Stimulated activated naive CD8-positive, alpha-beta T cell treated with anti-CD3 and anti-CD28 coated beads, Interleukin-15, Interleukin-2, amounts not matched to agents 100 ng/mL and 50 ng/mL, for 24 hours (primary cell): ENCODE measurements around the gene MUS81.
"Not testable (repeated sequence)": the region's sequence is repeated elsewhere in the genome, so short reads cannot be mapped to it uniquely, and the experiment has no call there.

ENCODE experiments used
- H3K27ac Mint-ChIP-seq: one replicate; pipeline ENCODE4 v1.8.0; 2021; ENCODE audit warnings: mild to moderate bottlenecking, mixed read lengths
- H3K27me3 Mint-ChIP-seq: one replicate; pipeline ENCODE4 v1.8.0; 2021; ENCODE audit warnings: mixed read lengths
- H3K36me3 Mint-ChIP-seq: one replicate; pipeline ENCODE4 v1.8.0; 2021; ENCODE audit warnings: low read depth, mixed read lengths
- H3K4me1 Mint-ChIP-seq: one replicate; pipeline ENCODE4 v1.8.0; 2021; ENCODE audit warnings: low read depth, mixed read lengths
- H3K4me3 Mint-ChIP-seq: one replicate; pipeline ENCODE4 v1.8.0; 2021; ENCODE audit warnings: mild to moderate bottlenecking, mixed read lengths
- H3K9me3 Mint-ChIP-seq: one replicate; pipeline ENCODE4 v1.8.0; 2021; ENCODE audit warnings: mixed read lengths

Gene MUS81, protein sequence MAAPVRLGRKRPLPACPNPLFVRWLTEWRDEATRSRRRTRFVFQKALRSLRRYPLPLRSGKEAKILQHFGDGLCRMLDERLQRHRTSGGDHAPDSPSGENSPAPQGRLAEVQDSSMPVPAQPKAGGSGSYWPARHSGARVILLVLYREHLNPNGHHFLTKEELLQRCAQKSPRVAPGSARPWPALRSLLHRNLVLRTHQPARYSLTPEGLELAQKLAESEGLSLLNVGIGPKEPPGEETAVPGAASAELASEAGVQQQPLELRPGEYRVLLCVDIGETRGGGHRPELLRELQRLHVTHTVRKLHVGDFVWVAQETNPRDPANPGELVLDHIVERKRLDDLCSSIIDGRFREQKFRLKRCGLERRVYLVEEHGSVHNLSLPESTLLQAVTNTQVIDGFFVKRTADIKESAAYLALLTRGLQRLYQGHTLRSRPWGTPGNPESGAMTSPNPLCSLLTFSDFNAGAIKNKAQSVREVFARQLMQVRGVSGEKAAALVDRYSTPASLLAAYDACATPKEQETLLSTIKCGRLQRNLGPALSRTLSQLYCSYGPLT

DNA sequence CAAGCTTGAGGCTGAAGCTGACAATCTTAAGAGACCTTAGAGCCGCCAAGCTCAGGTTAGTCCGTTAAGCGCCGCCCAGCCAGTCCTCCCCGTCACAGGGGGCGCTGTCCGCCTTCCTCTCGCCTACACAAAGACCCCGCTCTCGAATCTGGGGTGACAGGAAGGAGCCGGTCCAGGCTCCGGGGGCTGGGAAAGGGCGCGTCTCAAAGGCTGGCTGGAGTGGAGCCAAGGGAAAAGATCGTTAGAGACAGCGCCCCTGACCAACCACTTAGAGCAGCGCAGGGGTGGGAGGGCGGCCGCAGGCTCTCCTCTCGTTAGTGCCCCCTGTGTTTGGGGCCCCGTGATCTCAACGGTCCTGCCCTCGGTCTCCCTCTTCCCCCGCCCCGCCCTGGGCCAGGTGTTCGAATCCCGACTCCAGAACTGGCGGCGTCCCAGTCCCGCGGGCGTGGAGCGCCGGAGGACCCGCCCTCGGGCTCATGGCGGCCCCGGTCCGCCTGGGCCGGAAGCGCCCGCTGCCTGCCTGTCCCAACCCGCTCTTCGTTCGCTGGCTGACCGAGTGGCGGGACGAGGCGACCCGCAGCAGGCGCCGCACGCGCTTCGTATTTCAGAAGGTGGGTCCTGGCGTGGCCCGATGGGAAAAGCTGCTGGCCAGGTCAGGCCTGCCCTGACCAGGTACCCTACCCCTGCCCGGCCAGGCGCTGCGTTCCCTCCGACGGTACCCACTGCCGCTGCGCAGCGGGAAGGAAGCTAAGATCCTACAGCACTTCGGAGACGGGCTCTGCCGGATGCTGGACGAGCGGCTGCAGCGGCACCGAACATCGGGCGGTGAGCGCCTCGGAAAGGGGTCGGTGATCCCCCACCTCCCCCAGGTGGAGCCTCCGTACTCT is at the start of gene MUS81:
Gene MUS81 (plus strand): TSS at position 156 of the 887 bp plus-strand sequence. CDS start 321 bp downstream, at position 477.
- Mint-ChIP-seq H3K27me3 (no peaks in the 10 kb centered on the region), H3K9me3 (no peaks in the 10 kb centered on the region), H3K27ac (peak within 1 kb of the TSS; percentile 96), H3K4me1 (peaks cover 41% of the 10 kb centered on the region), H3K4me3 (peak within 1 kb of the TSS; percentile 95), H3K36me3 (peaks cover 47% of the 10 kb centered on the region)

DNA sequence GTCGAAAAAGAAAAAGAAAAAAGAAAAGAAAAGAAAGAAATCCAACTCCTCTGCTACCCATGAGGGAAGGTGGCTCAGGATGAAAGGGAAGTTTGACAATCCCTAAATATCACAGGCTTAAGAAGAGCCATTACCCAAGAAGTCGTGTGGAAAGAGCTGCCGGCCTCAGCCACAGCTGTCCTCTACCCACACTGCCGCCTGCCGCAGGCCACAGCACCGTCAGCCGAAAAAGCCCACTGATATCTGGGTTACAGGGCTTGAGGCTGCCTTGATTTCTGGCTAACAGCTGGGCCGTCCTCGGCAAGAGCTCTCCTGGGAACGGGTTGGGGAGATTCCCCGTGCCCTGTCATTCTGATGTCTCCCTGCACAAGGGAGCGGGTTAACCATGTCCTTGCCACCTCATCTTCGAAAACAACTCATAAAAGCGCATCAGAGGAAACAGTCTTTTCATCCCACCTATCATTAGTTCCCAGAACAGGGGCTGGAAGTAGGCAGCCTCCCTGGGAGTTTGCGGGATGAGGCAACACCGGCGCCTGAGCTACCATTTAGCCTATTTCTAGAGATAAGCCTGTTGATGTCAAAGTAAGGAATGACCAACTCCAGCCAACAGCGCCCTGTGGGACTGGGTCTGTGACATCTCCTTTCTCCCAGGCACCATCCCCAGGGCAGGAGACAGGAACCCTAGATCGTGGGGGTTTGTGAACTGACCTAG is 48.3 kb upstream of the MUS81 start:
- no peak overlapping the region for H3K27ac Mint-ChIP-seq
- peaks cover 3% of the 10 kb centered on the region for H3K4me1 Mint-ChIP-seq
- no peaks in the 10 kb centered on the region for H3K36me3 Mint-ChIP-seq
- peaks cover 2% of the 10 kb centered on the region for H3K27me3 Mint-ChIP-seq
- no peaks in the 10 kb centered on the region for H3K9me3 Mint-ChIP-seq
- no peak overlapping the region for H3K4me3 Mint-ChIP-seq

DNA sequence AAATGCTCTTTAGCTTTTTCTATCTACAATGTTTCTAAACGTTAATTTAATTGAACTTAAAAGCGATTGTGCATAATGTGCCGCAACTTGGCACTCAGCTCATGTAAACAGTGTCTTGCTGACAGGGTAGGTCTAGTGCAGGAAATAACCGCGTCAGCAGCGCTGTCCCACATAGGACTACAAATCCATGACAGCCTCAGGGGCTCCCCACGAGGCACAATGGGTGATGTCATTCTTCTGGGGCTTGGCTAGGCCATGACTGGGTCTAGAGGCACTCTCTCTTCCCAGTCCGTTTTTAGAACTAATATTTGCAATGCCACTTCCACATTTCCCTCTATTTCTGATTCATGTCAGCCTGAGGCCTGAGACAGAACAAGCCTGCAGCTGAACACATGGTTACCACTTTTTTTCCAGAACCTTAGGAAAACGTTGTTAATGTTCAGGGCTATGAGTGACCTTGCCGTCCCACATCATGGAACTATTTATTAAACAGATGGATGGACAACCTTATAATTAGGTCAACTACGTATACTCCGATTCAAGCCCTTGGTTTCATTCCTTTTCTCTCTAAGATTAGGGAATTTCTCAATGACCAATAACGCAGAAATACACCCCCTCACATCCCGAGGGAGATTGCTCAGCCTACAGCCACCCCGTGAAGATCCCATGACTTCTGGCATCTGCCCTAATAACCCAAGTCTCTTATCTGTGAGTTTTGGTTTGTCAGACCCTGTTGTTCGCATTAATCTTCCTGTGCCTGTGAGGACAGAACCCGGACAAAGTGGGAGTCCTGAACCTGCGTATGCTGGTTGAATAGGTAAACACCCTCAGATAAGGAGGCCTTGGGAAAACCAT is 45.9 kb upstream of the MUS81 start:
- Mint-ChIP-seq H3K4me1 (peaks cover 18% of the 10 kb centered on the region), H3K4me3 (no peak overlapping the region), H3K27ac (no peak overlapping the region), H3K9me3 (no peaks in the 10 kb centered on the region), H3K27me3 (no peaks in the 10 kb centered on the region), H3K36me3 (no peaks in the 10 kb centered on the region)

DNA sequence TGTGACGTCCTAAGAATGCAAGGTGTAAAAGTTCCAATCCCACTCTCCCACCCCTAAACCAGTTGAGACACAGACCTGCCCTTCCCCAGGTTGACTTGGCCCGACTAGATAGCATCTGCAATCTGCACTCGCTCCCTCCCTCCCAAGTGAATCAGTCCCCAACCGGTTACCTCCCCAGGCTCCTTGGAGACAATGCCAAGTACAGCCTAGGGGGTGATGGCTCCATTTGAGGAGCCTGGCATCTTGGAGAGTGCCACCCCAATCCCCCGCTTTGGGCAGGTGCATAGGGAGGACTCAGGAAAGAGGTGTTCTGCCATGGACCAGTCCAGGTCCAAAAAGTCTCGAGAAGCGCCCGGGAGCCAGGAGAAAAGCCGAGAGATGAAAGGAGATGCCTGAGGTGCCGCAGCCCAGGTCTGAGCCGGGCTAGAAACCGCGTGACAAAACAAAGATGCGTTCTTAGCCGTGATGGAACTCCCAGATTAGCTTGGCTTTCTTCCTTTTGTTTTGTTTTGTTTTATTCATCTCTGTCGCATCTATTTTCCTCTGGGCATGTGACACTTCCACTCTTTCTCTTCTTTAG is 45.2 kb upstream of the MUS81 start:
- Mint-ChIP-seq H3K27ac (no peak overlapping the region), H3K27me3 (no peaks in the 10 kb centered on the region), H3K36me3 (no peaks in the 10 kb centered on the region), H3K4me3 (no peak overlapping the region), H3K4me1 (peaks cover 18% of the 10 kb centered on the region), H3K9me3 (no peaks in the 10 kb centered on the region)

DNA sequence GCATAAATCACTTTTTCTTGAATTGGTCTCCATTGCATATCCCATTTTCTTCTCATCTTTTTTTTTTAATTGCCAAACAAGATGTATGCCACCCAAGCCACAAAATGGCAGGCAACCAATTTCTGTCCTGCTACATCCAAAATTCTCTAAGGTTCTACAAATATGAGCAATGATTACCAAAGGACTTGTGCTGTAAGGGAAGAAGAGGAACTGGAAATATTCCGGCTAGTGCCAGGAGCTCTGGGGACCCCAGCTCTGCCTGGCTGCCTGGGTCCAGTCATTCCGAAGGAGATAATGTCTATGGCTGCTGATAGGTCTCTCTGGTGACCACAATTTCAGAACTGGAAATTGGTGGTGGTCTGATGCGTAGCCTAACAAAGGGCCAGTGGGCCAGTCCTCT is 43.5 kb upstream of the MUS81 start:
- H3K9me3 Mint-ChIP-seq = no peaks in the 10 kb centered on the region
- H3K4me3 Mint-ChIP-seq = peak overlapping the region; percentile 83
- H3K27me3 Mint-ChIP-seq = no peaks in the 10 kb centered on the region
- no peaks in the 10 kb centered on the region for H3K36me3 Mint-ChIP-seq
- peaks cover 18% of the 10 kb centered on the region for H3K4me1 Mint-ChIP-seq
- H3K27ac Mint-ChIP-seq = no peak overlapping the region

DNA sequence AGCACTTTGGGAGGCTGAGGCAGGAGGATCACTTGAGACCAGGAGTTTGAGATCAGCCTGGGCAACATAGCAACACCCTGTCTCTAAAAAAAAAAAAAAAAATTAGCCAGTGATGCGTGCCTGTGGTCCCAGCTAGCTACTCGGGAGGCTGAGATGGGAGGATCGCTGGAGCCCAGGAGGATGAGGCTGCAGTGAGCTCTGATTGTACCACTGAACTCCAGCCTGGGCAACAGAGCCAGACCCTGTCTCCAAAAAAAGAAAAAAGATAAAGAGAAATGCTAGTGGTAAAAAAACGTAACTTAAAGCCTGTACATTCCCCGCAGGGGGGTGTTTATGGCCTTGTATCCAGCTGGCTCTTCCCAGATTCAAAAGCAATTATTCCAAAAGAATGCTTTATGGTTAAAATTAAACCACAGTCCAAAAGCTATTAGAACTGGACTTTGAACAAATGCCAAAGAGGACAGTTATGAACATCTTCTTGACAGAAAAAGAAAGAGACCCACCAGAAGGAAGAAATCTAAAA is 42.9 kb upstream of the MUS81 start:
- Mint-ChIP-seq H3K4me3 (peak overlapping the region; percentile 83), H3K27me3 (no peaks in the 10 kb centered on the region), H3K9me3 (no peaks in the 10 kb centered on the region), H3K4me1 (peaks cover 18% of the 10 kb centered on the region), H3K36me3 (no peaks in the 10 kb centered on the region), H3K27ac (peak overlapping the region; percentile 88)

DNA sequence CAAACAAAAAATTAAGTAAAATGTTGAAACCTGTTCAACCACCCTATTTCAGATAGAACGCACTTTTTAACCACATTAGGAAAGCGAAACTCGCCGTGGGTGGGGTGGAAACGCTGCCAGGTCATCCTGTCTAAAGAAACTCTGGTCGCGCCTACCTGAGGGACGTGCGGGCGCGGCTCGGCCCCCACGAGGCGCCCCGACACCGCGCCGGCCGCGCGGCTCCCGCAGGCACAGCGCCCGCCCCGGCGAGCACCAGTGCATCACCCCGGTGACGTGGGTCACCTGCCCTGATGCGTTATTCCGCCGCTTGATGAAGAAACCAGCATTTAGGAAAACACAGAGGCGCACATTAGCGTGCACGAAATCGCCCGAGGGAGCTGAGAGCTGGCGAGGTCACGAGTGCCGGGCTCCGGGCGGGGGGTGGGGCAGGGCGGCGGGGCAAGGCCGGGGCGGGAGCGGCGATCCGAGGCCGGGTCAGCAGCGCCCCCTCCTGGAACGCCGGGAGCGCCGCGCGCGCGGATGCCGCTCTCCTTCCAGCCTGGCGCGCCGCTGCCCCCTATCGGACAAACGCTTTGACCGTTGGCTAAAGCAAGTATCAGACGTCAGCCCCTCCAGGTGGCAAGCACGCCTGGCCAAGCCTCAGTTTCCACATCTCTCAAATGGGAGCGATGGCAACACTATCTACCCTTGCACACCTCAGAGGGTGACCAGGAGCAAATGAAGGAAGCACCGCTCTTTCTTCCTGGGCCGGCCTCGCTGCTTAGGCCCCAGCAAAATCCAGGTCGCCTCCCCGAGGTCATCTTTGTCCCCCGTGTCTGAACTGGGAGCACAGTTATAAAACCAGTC is 42.2 kb upstream of the MUS81 start:
- H3K4me1 Mint-ChIP-seq = peaks cover 18% of the 10 kb centered on the region
- peak overlapping the region; percentile 83 for H3K4me3 Mint-ChIP-seq
- no peaks in the 10 kb centered on the region for H3K27me3 Mint-ChIP-seq
- no peaks in the 10 kb centered on the region for H3K9me3 Mint-ChIP-seq
- no peaks in the 10 kb centered on the region for H3K36me3 Mint-ChIP-seq
- H3K27ac Mint-ChIP-seq = peak overlapping the region; percentile 88

DNA sequence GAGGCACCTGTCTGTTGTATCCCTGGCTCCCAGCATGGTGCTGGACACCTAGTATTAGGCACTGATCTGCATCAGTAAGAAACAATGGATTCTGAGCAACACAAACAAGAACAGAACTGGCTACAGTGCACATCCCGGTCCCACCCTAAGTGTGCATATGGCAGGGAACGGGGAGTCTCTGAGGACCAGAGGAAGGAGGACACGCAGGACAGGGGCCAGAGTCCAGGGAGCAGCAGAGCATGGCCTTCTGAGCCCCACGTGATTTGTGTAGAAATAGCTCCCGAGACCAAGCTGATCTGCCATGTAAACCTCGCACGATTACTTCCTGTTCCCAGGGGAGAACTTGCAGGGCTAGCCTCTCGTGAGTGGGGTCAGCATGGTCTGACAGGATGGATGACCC is 39.1 kb upstream of the MUS81 start:
- Mint-ChIP-seq H3K27me3 (no peaks in the 10 kb centered on the region), H3K4me1 (peaks cover 18% of the 10 kb centered on the region), H3K36me3 (no peaks in the 10 kb centered on the region), H3K4me3 (no peak overlapping the region), H3K9me3 (no peaks in the 10 kb centered on the region), H3K27ac (no peak overlapping the region)

DNA sequence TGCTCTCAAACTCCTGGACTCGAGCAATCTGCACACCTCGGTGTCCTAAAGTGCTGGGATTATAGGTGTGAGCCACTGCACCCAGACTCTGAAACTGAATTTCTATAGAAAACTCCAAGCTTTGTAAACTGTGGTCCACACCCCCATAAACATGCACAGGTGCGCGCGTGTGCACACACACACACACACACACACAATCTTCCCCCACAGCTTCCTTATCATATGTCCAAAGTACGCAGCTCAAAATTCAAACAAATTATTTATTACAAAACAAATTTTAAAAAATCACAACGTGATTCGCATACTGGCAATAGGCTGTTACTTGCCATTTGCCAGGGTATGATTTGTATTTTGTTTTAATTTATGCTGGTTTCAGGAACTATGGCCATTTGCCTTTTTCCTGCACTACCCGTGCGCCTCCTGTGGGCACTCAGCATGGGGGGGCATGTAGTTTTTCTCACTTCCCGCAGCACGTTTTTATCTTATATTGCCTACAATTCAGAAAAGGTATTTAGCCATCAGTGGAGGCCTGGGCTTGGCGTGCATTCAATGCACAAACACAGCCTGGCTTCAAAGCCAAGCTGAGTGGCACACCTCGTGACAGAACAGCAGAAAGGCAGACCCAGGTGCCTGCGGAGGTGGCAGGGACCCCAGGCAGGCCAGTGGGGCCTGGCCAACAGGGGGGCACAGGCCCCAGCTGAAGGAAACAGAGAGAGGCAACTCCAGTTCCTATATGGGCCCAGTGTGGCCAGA is 37.3 kb upstream of the MUS81 start:
- no peaks in the 10 kb centered on the region for H3K27me3 Mint-ChIP-seq
- H3K4me3 Mint-ChIP-seq = no peak overlapping the region
- peaks cover 13% of the 10 kb centered on the region for H3K4me1 Mint-ChIP-seq
- no peaks in the 10 kb centered on the region for H3K9me3 Mint-ChIP-seq
- no peaks in the 10 kb centered on the region for H3K36me3 Mint-ChIP-seq
- H3K27ac Mint-ChIP-seq = no peak overlapping the region

DNA sequence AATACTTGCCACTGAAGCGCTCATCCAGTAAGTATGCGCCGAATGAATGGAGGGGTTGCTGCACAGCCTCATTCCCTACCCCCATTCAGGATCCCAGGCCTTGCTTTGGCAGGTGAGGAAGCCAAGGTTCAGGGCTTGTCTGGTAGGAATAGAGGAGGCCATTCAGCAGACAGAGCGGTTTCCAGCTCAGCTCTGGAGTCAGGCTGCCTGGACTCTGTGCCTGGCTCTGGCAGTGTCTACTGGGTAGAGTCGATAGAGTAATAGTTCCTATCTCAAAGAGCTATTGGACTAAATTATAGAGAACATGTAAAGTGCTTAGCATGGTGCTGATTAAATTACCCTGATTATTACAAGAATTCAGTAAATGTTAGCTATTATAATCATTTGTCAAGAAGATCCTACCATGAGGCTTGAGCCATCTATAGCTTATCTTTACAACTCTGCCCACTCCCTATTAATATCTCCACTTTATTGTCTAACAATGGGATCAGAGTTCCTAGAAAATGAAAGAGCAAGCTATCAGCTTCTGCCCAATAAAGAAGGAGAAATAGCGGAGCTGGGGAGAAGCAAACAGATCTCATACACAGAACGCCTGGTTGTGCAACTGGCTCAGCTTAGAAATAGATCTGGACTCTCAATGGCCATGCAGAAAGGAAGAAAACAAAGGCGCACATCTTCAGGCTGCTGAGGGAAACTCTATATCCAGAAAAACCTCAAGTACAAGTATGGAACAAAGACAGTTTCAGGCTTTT is 33.1 kb upstream of the MUS81 start:
- no peak overlapping the region for H3K27ac Mint-ChIP-seq

DNA sequence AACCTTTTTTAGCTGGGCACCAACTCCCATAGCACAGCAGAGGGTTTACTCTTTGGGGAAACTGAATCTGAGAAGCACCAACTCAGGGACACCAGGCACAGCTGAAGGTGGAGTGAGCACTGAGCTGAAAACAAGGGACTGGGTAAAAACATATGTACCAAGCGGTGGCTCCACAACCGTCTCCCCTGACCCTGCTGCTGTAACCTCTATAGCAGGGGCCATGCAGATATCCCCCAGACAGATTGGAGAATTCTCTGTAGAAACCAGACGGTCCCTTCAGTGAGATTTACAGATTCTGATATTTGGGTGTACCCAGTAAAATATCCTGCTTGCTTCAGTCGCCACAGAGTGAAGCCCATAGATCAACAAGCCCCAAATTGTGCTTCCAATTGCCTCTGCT is 30.8 kb upstream of the MUS81 start:
- Mint-ChIP-seq H3K36me3 (no peaks in the 10 kb centered on the region), H3K4me3 (no peak overlapping the region), H3K27me3 (peaks cover 17% of the 10 kb centered on the region), H3K27ac (no peak overlapping the region), H3K9me3 (no peaks in the 10 kb centered on the region), H3K4me1 (peaks cover 48% of the 10 kb centered on the region)

More for the DNA sequence above, 33.1 kb upstream of the MUS81 start:
- H3K4me3 Mint-ChIP-seq = no peak overlapping the region
- no peaks in the 10 kb centered on the region for H3K9me3 Mint-ChIP-seq
- no peaks in the 10 kb centered on the region for H3K36me3 Mint-ChIP-seq
- H3K4me1 Mint-ChIP-seq = peaks cover 37% of the 10 kb centered on the region
- H3K27me3 Mint-ChIP-seq = peaks cover 12% of the 10 kb centered on the region

DNA sequence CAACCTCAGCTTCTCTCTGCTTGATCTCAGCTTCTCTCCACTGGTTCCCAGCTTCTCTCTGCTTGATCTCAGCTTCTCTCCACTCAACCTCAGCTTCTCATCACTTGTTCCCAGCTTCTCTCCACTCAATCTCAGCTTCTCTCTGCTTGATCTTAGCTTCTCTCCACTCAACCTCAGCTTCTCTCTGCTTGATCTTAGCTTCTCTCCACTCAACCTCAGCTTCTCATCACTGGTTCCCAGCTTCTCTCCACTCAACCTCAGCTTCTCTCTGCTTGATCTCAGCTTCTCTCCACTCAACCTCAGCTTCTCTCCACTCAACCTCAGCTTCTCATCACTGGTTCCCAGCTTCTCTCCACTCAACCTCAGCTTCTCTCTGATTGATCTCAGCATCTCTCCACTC is 28.0 kb upstream of the MUS81 start:
- H3K4me1 Mint-ChIP-seq = peaks cover 48% of the 10 kb centered on the region

More for the DNA sequence above, 28.0 kb upstream of the MUS81 start:
- peaks cover 17% of the 10 kb centered on the region for H3K27me3 Mint-ChIP-seq
- peak overlapping the region; percentile 70 for H3K27ac Mint-ChIP-seq
- H3K4me3 Mint-ChIP-seq, H3K9me3 Mint-ChIP-seq, H3K36me3 Mint-ChIP-seq: not testable (repeated sequence)
